ENCODE results near the gene HNMT. TPM values are rescaled to one million over a fixed set of nuclear protein-coding genes. Genes with fewer than 3 reads are reported as not detected.

The HNMT gene
- total RNA-seq, 1 donor from 2014 or later: 1.1 TPM

GRCh38 chr2:137952586-137953129 is 11.6 kb upstream of the HNMT start:
- TF ChIP-seq CTCF (IDR thresholded peaks at IDR 0.05; ENCODE audit: insufficient read depth, low read length, severe bottlenecking): no peak
- H3K36me3 ChIP-seq (ENCODE audit: control insufficient read depth, insufficient read depth, low read length): no peaks in the 10 kb centered on the region
- DNase-seq (ENCODE audit: low read depth) (no peak), FAIRE-seq (no peak)
- no peak overlapping the region for H3K4me3 ChIP-seq (ENCODE audit: low read depth, low read length)
- H3K27me3 ChIP-seq (ENCODE audit: control insufficient read depth, insufficient read depth, low read length): no peaks in the 10 kb centered on the region

- FAIRE-seq: no peak
- no peak for TF ChIP-seq CTCF (IDR thresholded peaks at IDR 0.05; ENCODE audit: insufficient read depth, low read length, severe bottlenecking)
- DNase-seq (ENCODE audit: low read depth): no peak
- Histone ChIP-seq H3K4me3 (ENCODE audit: low read depth, low read length) (no peak overlapping the region), H3K27me3 (ENCODE audit: control insufficient read depth, insufficient read depth, low read length) (no peaks in the 10 kb centered on the region), H3K36me3 (ENCODE audit: control insufficient read depth, insufficient read depth, low read length) (no peaks in the 10 kb centered on the region)
Measured at GRCh38 chr2:137955536-137955935, 8.7 kb upstream of the HNMT start.

GRCh38 chr2:137957033-137957432 is 7.2 kb upstream of the HNMT start:
- DNase-seq (ENCODE audit: low read depth) (peak; percentile 57), FAIRE-seq (no peak)
- no peaks in the 10 kb centered on the region for H3K36me3 ChIP-seq (ENCODE audit: control insufficient read depth, insufficient read depth, low read length)
- H3K4me3 ChIP-seq (ENCODE audit: low read depth, low read length): no peak overlapping the region
- no peaks in the 10 kb centered on the region for H3K27me3 ChIP-seq (ENCODE audit: control insufficient read depth, insufficient read depth, low read length)
- TF ChIP-seq CTCF (IDR thresholded peaks at IDR 0.05; ENCODE audit: insufficient read depth, low read length, severe bottlenecking): no peak

- DNase-seq (ENCODE audit: low read depth) (no peak), FAIRE-seq (no peak)
- Histone ChIP-seq H3K4me3 (ENCODE audit: low read depth, low read length) (no peak overlapping the region), H3K36me3 (ENCODE audit: control insufficient read depth, insufficient read depth, low read length) (no peaks in the 10 kb centered on the region), H3K27me3 (ENCODE audit: control insufficient read depth, insufficient read depth, low read length) (no peaks in the 10 kb centered on the region)
- TF ChIP-seq CTCF (IDR thresholded peaks at IDR 0.05; ENCODE audit: insufficient read depth, low read length, severe bottlenecking): no peak
Measured at GRCh38 chr2:137959166-137959565, 5.1 kb upstream of the HNMT start.

- Histone ChIP-seq H3K36me3 (ENCODE audit: control insufficient read depth, insufficient read depth, low read length) (no peaks in the 10 kb centered on the region), H3K4me3 (ENCODE audit: low read depth, low read length) (no peak overlapping the region), H3K27me3 (ENCODE audit: control insufficient read depth, insufficient read depth, low read length) (no peaks in the 10 kb centered on the region)
- FAIRE-seq (no peak), DNase-seq (ENCODE audit: low read depth) (peak; percentile 11)
- no peak for TF ChIP-seq CTCF (IDR thresholded peaks at IDR 0.05; ENCODE audit: insufficient read depth, low read length, severe bottlenecking)
Measured at GRCh38 chr2:137960223-137960622, 4.0 kb upstream of the HNMT start.

- Histone ChIP-seq H3K27me3 (ENCODE audit: control insufficient read depth, insufficient read depth, low read length) (no peaks in the 10 kb centered on the region), H3K36me3 (ENCODE audit: control insufficient read depth, insufficient read depth, low read length) (no peaks in the 10 kb centered on the region), H3K4me3 (ENCODE audit: low read depth, low read length) (no peak overlapping the region)
- DNase-seq (ENCODE audit: low read depth) (no peak), FAIRE-seq (no peak)
- TF ChIP-seq CTCF (IDR thresholded peaks at IDR 0.05; ENCODE audit: insufficient read depth, low read length, severe bottlenecking): no peak
Measured at GRCh38 chr2:137961602-137962001, 2.7 kb upstream of the HNMT start.

All from bronchial epithelial cell (primary cell).